ENCODE data around the gene S1PR5.

DNA sequence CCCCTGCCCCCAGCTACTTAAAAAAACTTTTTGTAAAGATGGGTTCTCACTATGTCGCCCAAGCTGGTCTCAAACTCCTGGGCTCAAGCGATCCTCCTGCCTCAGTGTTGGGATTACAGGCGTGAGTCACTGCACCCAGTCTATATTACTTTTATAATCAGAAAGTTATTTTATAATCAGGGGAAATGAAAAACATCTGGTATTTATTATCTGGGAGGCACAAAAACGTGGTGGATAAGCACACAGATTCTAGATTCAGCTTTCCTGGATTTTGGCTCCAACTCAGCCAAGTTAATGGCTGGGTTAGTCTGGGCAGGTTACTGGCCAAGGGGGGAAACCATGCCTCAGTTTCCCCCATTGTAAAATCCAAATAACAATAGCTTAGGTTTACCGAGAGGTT, 38.8 kb downstream of the S1PR5 start:
- no peak for TF ChIP-seq YY1 (IDR thresholded peaks at IDR 0.05; ENCODE audit: insufficient read depth, insufficient read length)
- TF ChIP-seq ZNF274 (IDR thresholded peaks at IDR 0.05; ENCODE audit: low read depth, low read length) = no peak

All from NT2/D1 (cell line).